GM21529 (cell line): ENCODE data around the gene PRSS48.
"Not testable (repeated sequence)": the region's sequence is repeated elsewhere in the genome, so short reads cannot be mapped to it uniquely, and the experiment has no call there.

Experiments
- ATAC-seq: cut with Tn5 transposase; IDR thresholded peaks from one replicate; pipeline ENCODE4 v1.9.1; 2021; ENCODE audit not compliant: unreplicated experiment

The PRSS48 gene

GRCh38 chr4:151316645-151317044 lies 39.7 kb downstream of the PRSS48 start:
- ATAC-seq, result no peak

GRCh38 chr4:151318307-151319006 lies 41.5 kb downstream of the PRSS48 start:
- no peak for ATAC-seq

- ATAC-seq, result no peak
Observed at GRCh38 chr4:151319490-151319889, 42.5 kb downstream of the PRSS48 start.

- no peak for ATAC-seq
Observed at GRCh38 chr4:151321586-151321985, 44.6 kb downstream of the PRSS48 start.

- not testable (repeated sequence) for ATAC-seq
Observed at GRCh38 chr4:151322161-151322560, 45.2 kb downstream of the PRSS48 start.

GRCh38 chr4:151322570-151322969 lies 45.6 kb downstream of the PRSS48 start:
- ATAC-seq, result no peak

- ATAC-seq, result no peak
Observed at GRCh38 chr4:151323667-151324066, 46.7 kb downstream of the PRSS48 start.

GRCh38 chr4:151324124-151324751 lies 47.3 kb downstream of the PRSS48 start:
- ATAC-seq, result no peak

GRCh38 chr4:151324752-151325110 lies 47.8 kb downstream of the PRSS48 start:
- no peak for ATAC-seq

GRCh38 chr4:151325111-151325948 lies 48.4 kb downstream of the PRSS48 start, which contains the start of gene SH3D19:
SH3D19 (minus strand) TSS chr4:151325605; CDS start chr4:151325352, 253 bp downstream.
- no peak for ATAC-seq

GRCh38 chr4:151325949-151326246 lies 48.9 kb downstream of the PRSS48 start:
- ATAC-seq, result no peak

- ATAC-seq, result no peak
Observed at GRCh38 chr4:151329217-151330007, 52.5 kb downstream of the PRSS48 start.

- no peak for ATAC-seq
Observed at GRCh38 chr4:151331276-151332042, 54.5 kb downstream of the PRSS48 start.

GRCh38 chr4:151339467-151339866 lies 62.5 kb downstream of the PRSS48 start:
- no peak for ATAC-seq

GRCh38 chr4:151340751-151341385 lies 63.9 kb downstream of the PRSS48 start:
- ATAC-seq, result no peak
